Measurements from ENCODE around the gene NOS1. TPM values are rescaled to one million over a fixed set of nuclear protein-coding genes. Genes with fewer than 3 reads are reported as not detected.
A peak's percentile ranks its signal among the peaks of the same experiment; 100 is the strongest.

The NOS1 gene
- total RNA-seq, 1 donor from 2014 or later = 17.6 TPM

- ATAC-seq (no peak), DNase-seq (ENCODE audit: low spot score) (no peak)
- intact Hi-C loops (cut with DNase I) = no loop called here
Measured at GRCh38 chr12:117339104-117339503, 22.3 kb downstream of the NOS1 start.

- DNase-seq (ENCODE audit: low spot score) (no peak), ATAC-seq (peak; percentile 57)
- intact Hi-C loops (cut with DNase I) = no loop called here
Measured at GRCh38 chr12:117334855-117335587, 26.4 kb downstream of the NOS1 start.

GRCh38 chr12:117334051-117334450 lies 27.4 kb downstream of the NOS1 start:
- DNase-seq (ENCODE audit: low spot score) = no peak
- intact Hi-C loops (cut with DNase I) = no loop called here
- no peak for ATAC-seq

GRCh38 chr12:117333331-117333881 lies 28.0 kb downstream of the NOS1 start:
- intact Hi-C loops (cut with DNase I) = no loop called here
- peak; percentile 25 for ATAC-seq
- no peak for DNase-seq (ENCODE audit: low spot score)

DNA sequence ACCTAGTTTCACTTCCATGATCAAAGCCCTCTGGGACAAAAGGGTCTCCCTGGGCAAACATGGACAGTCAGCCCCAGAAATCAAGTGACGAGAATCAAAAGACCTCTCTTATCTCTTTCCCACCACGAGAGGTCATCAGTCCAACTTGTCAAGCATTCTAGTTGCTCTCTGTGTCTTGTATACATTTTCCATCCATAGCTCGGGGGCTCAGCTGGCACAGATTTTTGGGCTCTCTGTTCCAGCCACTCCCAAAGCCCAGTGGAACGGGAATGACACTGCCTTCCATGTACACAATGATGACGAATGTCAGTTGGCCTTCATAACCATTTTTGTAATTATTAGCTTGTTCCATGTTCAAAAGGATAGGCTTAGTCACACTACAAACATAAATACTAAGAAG lies 29.7 kb downstream of the NOS1 start:
- ATAC-seq (no peak), DNase-seq (ENCODE audit: low spot score) (no peak)
- intact Hi-C loops (cut with DNase I) = no loop called here

GRCh38 chr12:117330441-117331113 lies 30.8 kb downstream of the NOS1 start:
- no peak for DNase-seq (ENCODE audit: low spot score)
- no peak for ATAC-seq
- intact Hi-C loops (cut with DNase I) = no loop called here

DNA sequence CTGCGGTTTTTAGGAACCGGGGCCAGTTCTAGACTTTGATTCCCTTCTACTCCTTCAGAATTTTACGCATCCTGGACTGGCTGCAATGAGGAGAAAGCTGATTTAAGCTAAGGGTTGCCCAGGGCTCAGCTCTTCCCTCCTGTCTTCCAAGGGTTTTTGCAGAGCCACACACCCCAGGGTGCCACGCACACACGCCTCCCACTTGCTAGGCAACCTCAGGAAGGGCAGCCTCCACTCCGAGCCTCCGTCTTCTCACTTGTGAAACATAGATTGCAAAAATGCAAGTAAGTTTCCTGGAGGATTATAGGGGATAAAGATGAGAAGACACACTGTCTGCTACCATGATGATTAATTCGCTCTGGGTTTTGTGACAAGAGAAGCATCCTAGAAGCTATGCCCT lies 31.7 kb downstream of the NOS1 start:
- DNase-seq (ENCODE audit: low spot score) (no peak), ATAC-seq (no peak)
- intact Hi-C loops (cut with DNase I) = no loop called here

DNA sequence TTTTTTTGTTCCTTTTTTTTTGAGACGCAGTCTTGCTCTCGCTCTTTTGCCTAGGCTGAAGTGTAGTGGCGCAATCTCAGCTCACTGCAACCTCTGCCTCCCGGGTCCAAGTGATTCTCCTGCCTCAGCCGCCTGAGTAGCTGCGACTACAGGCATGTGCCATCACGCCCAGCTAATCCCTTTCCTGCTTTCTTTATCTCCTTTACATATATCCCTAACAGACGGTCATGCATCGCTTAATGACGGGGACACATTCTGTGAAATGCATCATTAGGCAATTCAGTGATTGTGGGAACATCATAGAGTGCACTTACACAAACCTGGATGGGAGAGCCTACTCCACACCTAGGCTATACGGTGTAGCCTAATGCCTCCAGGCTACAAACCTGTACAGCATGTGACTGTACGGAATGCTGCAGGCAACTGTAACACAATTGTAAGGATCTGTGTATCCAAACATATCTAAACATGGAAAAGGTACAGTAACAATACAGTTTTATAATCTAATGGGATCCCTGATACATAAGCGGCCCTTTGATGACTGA lies 32.8 kb downstream of the NOS1 start:
- intact Hi-C loops (cut with DNase I) = no loop called here
- ATAC-seq = no peak
- no peak for DNase-seq (ENCODE audit: low spot score)

DNA sequence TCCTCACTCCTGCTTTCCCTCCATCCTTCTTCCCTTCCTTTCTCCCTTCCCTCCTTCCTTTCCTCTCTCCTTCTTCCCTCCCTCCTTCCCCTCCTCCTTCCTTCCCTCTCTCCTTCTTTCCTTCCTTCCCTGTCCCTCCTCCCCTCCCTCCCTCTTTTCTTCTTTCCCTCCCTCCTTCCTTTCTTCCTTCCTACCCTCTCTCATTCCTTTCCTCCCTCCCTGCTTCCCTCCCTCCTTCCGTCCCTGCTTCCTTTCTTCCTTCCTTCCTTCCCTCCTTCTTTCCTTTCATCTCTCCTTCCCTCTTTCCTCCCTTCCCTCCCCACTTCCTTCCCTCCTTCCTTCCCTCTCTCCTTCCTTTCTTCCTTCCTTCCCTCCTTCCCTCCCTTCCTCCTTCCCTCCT lies 39.0 kb downstream of the NOS1 start:
- no peak for ATAC-seq
- DNase-seq (ENCODE audit: low spot score) = no peak
- intact Hi-C loops (cut with DNase I) = no loop called here

- peak; percentile 65 for ATAC-seq
Measured at GRCh38 chr12:117321572-117321971, 39.9 kb downstream of the NOS1 start.

GRCh38 chr12:117318591-117318990 lies 42.8 kb downstream of the NOS1 start:
- intact Hi-C loops (cut with DNase I) = loop anchor here (5.0 kb wide), 1 partner anchor 1504 kb away; no protein-coding TSS in a partner anchor
- peak; percentile 67 for ATAC-seq
- DNase-seq (ENCODE audit: low spot score) = no peak

More at GRCh38 chr12:117321572-117321971, 39.9 kb downstream of the NOS1 start:
- no peak for DNase-seq (ENCODE audit: low spot score)
- intact Hi-C loops (cut with DNase I) = no loop called here

- ATAC-seq = no peak
- no peak for DNase-seq (ENCODE audit: low spot score)
- intact Hi-C loops (cut with DNase I) = loop anchor here (5.0 kb wide), 1 partner anchor 1506 kb away; no protein-coding TSS in a partner anchor
Measured at GRCh38 chr12:117316336-117316735, 45.1 kb downstream of the NOS1 start.

DNA sequence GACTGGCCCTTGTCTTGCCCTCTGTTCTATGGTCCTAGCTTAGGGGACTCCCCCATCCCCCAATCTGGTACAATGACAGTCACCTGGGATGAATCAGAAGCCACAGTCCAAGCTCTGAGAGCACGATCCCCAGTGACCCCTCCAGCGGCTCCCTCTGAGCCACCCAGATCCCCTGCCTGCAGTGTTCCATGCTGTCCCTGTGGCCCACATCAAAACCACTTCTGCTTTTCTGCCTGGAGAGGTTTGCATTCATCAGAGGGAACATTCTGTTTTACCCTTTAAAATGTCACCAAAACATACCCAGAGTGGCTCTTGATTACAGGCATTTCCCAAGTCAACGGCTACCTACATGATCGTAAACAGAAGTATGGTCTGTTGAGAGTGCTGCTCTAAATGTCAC lies 47.5 kb downstream of the NOS1 start:
- DNase-seq (ENCODE audit: low spot score) (no peak), ATAC-seq (no peak)
- intact Hi-C loops (cut with DNase I) = no loop called here

GRCh38 chr12:117312770-117313169 lies 48.7 kb downstream of the NOS1 start:
- intact Hi-C loops (cut with DNase I) = no loop called here
- no peak for DNase-seq (ENCODE audit: low spot score)
- no peak for ATAC-seq

DNA sequence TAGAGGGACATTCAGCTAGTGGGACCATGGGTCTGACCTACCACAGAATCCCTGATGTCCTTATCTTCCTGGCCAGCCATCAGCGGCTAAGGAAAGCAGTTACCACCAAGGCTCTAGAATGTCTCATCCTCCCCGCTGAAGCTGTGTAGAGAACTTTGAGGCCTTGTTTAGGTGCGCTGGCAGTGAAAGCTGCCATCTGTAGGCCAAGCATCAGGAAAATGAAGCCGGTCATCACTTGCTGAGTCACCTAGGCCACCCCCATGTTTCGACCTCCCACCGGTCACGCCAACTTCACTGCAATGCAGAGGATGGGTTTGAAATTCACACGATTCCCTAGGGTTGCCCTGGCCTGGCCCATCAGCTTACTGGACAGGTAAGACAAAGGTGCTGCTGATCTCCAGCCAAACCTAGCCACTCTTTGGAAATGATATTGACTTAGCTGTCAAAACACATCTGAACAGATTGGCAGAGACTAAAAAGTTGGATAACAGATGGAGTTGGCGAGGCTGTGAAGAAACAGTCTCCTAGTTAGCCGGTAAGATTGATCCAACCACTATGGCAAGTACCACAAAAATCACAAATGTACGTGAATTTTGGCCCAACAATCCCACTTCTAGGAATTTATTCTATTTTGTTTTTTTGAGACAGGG lies 52.0 kb downstream of the NOS1 start:
- ATAC-seq (no peak), DNase-seq (ENCODE audit: low spot score) (no peak)
- intact Hi-C loops (cut with DNase I) = no loop called here

DNA sequence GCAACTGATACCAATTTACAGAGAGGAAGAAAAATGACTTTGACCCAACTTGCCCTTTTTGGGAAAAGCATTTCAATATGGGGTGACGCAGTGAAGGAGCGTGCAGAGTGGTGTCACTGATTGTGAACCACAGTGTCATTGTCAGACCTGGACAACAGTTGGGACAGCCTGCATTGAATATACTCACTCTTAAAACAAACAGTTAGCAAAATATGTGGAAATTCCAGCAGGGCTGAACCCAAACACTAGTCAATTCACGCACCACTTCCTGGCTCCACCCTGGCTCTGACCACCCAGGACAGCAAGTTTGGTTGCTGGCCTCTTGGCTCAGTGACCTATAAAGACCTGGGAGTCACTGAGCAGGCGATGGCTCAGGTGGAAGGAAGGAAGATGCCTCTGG lies 61.3 kb downstream of the NOS1 start:
- DNase-seq (ENCODE audit: low spot score) (no peak), ATAC-seq (peak; percentile 55)
- intact Hi-C loops (cut with DNase I) = no loop called here

- ATAC-seq (no peak), DNase-seq (ENCODE audit: low spot score) (no peak)
- intact Hi-C loops (cut with DNase I) = no loop called here
Measured at GRCh38 chr12:117298648-117299225, 62.7 kb downstream of the NOS1 start.

DNA sequence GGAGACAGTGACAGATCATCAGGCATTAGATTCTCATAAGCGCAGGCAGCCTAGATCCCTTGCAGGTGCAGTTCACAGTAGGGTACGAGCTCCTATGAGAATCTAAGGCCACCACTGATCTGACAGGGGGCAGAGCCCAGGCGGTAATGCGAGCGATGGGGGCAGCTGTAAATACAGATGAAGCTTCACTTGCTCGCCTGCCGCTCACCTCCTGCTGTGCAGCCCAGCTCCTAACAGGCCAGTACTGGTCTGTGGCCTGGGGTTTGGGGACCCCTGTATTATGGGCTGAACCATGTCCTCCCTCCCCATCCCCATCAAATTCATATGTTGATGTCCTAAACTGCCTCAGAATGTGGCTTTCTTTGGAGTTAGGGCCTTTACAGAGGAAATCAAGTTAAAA lies 63.2 kb downstream of the NOS1 start:
- DNase-seq (ENCODE audit: low spot score) = no peak
- no peak for ATAC-seq
- intact Hi-C loops (cut with DNase I) = no loop called here

- ATAC-seq (no peak), DNase-seq (ENCODE audit: low spot score) (no peak)
- intact Hi-C loops (cut with DNase I) = no loop called here
Measured at GRCh38 chr12:117294189-117294603, 67.2 kb downstream of the NOS1 start.
